ENCODE measurements around the gene HMOX2. TPM values are rescaled to one million over a fixed set of nuclear protein-coding genes. Genes with fewer than 3 reads are reported as not detected.

Gene HMOX2
- total and polyA plus RNA-seq, 2 of the 13 experiments (the other 11 are each of a cell fraction or from before 2014, with no cell fraction given): 60.3 to 70.4 TPM

DNA sequence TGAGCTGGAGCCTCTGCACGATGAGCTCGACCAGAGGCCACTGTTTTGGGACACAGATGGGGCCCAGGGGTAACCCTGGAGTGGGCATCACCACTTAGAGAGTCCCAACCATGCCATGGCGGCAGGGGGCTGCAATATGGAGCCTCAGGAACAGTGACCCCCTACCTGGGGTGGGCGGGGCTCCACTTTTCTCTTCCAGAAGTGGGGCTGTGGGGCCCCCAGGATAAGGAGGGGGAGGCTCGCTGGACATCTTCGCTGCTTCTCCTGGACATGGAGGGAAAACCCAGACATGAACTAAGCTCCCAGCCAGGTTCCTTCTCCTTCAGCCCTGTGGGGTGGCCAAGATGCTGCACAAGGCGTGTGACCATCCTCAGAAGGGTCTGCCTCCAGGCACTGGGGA lies 37.7 kb downstream of the HMOX2 start:
- POLR2A ChIA-PET: no interaction called here
- in situ Hi-C loops (cut with HindIII; ENCODE audit: extremely low pct_ligation_motif_present, low pct_unique_long_range_greater_than_20kb) (loop anchor here (5.0 to 25.0 kb wide), 3 partner anchors 33 to 448 kb away; partner anchors contain the start of gene SEC14L5), intact Hi-C loops (cut with micrococcal nuclease; ENCODE audit: unreplicated experiment) (no loop called here)
- Histone ChIP-seq H2AFZ (ENCODE audit: low read length) (no peak overlapping the region), H4K20me1 (ENCODE audit: insufficient read depth, low read length) (peaks cover 39% of the 10 kb centered on the region), H3K9ac (ENCODE audit: insufficient read depth, low read depth, low read length) (no peak overlapping the region), H3K27me3 (ENCODE audit: control insufficient read depth in 1 of 2, insufficient read depth in 2 of 2, low read length in 2 of 2) (no peaks in the 10 kb centered on the region), H3K36me3 (replicated peaks in 1 of 2; ENCODE audit: control insufficient read depth in 1 of 2, insufficient read depth in 2 of 2, low read length in 2 of 2) (peaks cover 26 to 54% of the 10 kb centered on the region in 2 experiments; a peak in 4 of 5 replicates), H3K27ac (ENCODE audit: extremely low read length, insufficient read depth, low read length) (no peak overlapping the region), H3K4me1 (ENCODE audit: insufficient read depth, low read length) (peaks cover 15% of the 10 kb centered on the region; the same call in 1 of the 2 replicates), H3K9me3 (ENCODE audit: low read length) (no peaks in the 10 kb centered on the region), H3K79me2 (ENCODE audit: insufficient read depth, low read length) (peaks cover 37% of the 10 kb centered on the region), H3K4me3 (replicated peaks in 1 of 3; ENCODE audit: insufficient read depth in 1 of 3, low read depth in 2 of 3, low read length in 3 of 3) (no peak overlapping the region), H3K4me2 (ENCODE audit: low read depth, low read length) (no peak overlapping the region)
- no TSS peak for BruUV-seq (replicated peaks)
- ATAC-seq (no peak), DNase-seq (ENCODE audit: low spot score) (no peak), FAIRE-seq (no peak)
- 100% methylated on average over 2 of the region's 7 CpGs for WGBS (ENCODE audit: low lambda C conversion rate)
- no peak for TF ChIP-seq RBFOX2 (IDR thresholded peaks at IDR 0.05; ENCODE audit: low read depth, low read length)
- peak; percentile 4 for TF ChIP-seq AGO2 (optimal IDR thresholded peaks at IDR 0.05; ENCODE audit: low read depth, low read length)
- CTCF ChIA-PET (ENCODE audit: low intra/inter-chr PET ratio, low total read pairs): no interaction called here

DNA sequence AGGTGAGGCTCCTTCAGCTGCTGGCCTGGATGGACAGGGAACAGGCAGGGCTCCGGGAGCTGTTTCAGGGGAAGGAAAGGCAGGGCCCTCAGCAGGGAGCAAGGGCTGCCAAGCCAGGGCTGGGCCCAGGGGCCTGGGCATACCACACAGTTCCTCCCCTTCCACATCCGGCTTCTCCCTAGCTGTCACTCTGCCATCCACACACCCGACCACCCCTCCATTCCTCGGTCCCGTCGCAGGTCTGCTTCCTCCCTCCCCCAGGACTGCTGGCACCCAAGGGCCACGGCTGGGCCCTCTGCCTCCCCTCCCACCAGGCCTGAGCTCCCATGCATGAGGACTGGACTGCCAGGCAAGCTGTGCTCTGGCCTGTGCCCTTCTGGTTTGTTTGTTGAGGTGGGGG lies 38.4 kb downstream of the HMOX2 start:
- Histone ChIP-seq H3K4me3 (replicated peaks in 1 of 3; ENCODE audit: insufficient read depth in 1 of 3, low read depth in 2 of 3, low read length in 3 of 3) (no peak overlapping the region), H2AFZ (ENCODE audit: low read length) (no peak overlapping the region), H3K36me3 (replicated peaks in 1 of 2; ENCODE audit: control insufficient read depth in 1 of 2, insufficient read depth in 2 of 2, low read length in 2 of 2) (peaks cover 26 to 48% of the 10 kb centered on the region in 2 experiments; a peak in 4 of 5 replicates), H3K27me3 (ENCODE audit: control insufficient read depth in 1 of 2, insufficient read depth in 2 of 2, low read length in 2 of 2) (no peaks in the 10 kb centered on the region), H3K27ac (ENCODE audit: extremely low read length, insufficient read depth, low read length) (no peak overlapping the region), H3K9ac (ENCODE audit: insufficient read depth, low read depth, low read length) (no peak overlapping the region), H4K20me1 (ENCODE audit: insufficient read depth, low read length) (peaks cover 39% of the 10 kb centered on the region), H3K4me1 (ENCODE audit: insufficient read depth, low read length) (peaks cover 15% of the 10 kb centered on the region; the same call in 1 of the 2 replicates), H3K79me2 (ENCODE audit: insufficient read depth, low read length) (peaks cover 44% of the 10 kb centered on the region), H3K4me2 (ENCODE audit: low read depth, low read length) (no peak overlapping the region), H3K9me3 (ENCODE audit: low read length) (no peaks in the 10 kb centered on the region)
- ATAC-seq: no peak
- TF ChIP-seq AGO2 (optimal IDR thresholded peaks at IDR 0.05; ENCODE audit: low read depth, low read length): peak; percentile 49
- no peak for TF ChIP-seq DPF2 (CRISPR knock-in tag; IDR thresholded peaks at IDR 0.05; ENCODE audit: borderline replicate concordance, low read depth)
- CTCF ChIA-PET (ENCODE audit: low intra/inter-chr PET ratio, low total read pairs): no interaction called here
- intact Hi-C loops (cut with micrococcal nuclease; ENCODE audit: unreplicated experiment): no loop called here
- in situ Hi-C loops (cut with HindIII; ENCODE audit: extremely low pct_ligation_motif_present, low pct_unique_long_range_greater_than_20kb): loop anchor here (5.0 to 25.0 kb wide), 3 partner anchors 33 to 448 kb away; partner anchors contain the start of gene SEC14L5
- POLR2A ChIA-PET: no interaction called here
- no TSS peak for BruUV-seq (replicated peaks)
- FAIRE-seq: no peak
- WGBS (ENCODE audit: low lambda C conversion rate): 92% methylated on average over 4 of the region's 7 CpGs
- DNase-seq (ENCODE audit: low spot score): no peak
